ENCODE data around the gene PHIP. TPM values are rescaled to one million over a fixed set of nuclear protein-coding genes. Genes with fewer than 3 reads are reported as not detected.
"Not testable (repeated sequence)": the region's sequence is repeated elsewhere in the genome, so short reads cannot be mapped to it uniquely, and the experiment has no call there.

Gene PHIP
- polyA plus RNA-seq, 3 donors: 3.2 to 10.8 (median 5.1) TPM

DNA sequence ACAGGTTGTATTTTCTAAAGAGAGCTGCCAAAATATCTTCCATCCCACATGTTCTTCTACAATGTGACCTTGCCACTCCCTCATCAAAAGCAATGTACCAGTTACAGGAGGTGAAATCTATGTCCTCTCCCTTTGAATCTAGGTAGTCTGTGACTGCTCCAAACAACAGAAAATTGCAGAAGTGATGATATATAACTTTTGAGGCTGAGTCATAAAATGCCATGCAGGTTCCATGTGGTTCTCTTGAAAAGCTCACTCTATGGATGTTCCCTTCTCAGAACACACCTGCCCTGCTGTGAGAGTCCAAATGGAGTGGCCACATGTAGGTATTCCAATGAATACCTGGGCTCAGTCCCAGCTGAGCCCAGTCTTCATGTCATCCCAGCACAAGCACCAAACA is 16.9 kb upstream of the PHIP start:
- H3K9me3 Mint-ChIP-seq: peaks cover 0 to 6% (median 0%) of the 10 kb centered on the region in 7 donors
- Histone ChIP-seq H3K4me2 (replicated peaks; ENCODE audit: extremely low read depth, low read length, poor library complexity, severe bottlenecking) (no peak overlapping the region), H3K36me3 (replicated peaks in 1 of 2; ENCODE audit: control insufficient read depth in 1 of 2, insufficient read depth in 2 of 2, low read length in 2 of 2) (no peaks in the 10 kb centered on the region), H2AFZ (ENCODE audit: insufficient read depth, low read depth, low read length, poor library complexity, severe bottlenecking) (no peak overlapping the region), H3K4me1 (ENCODE audit: control insufficient read depth in 1 of 2, insufficient read depth in 2 of 2, low read length in 2 of 2) (no peaks in the 10 kb centered on the region), H4K20me1 (ENCODE audit: insufficient read depth, low read length) (no peaks in the 10 kb centered on the region), H3K9ac (ENCODE audit: insufficient read depth, low read length, poor library complexity, severe bottlenecking) (no peak overlapping the region), H3K79me2 (ENCODE audit: insufficient read depth, low read length) (no peaks in the 10 kb centered on the region), H3K27ac (ENCODE audit: low read depth in 1 of 2, low read length in 2 of 2) (no peak overlapping the region), H3K4me3 (replicated peaks in 1 of 3; ENCODE audit: low read depth in 2 of 3, low read length in 3 of 3) (no peak overlapping the region), H3K27me3 (ENCODE audit: control insufficient read depth in 2 of 2, insufficient read depth in 2 of 2, low read length in 2 of 2) (no peaks in the 10 kb centered on the region), H3K9me3 (replicated peaks in 1 of 2; ENCODE audit: control insufficient read depth in 1 of 2, insufficient read depth in 1 of 2, low read length in 2 of 2) (no peaks in the 10 kb centered on the region)
- no peak overlapping the region for H3K4me3 Mint-ChIP-seq
- H3K27me3 Mint-ChIP-seq (ENCODE audit: low read depth in 3 of 3): peaks cover 0 to 1% (median 0%) of the 10 kb centered on the region in 3 donors
- no peaks in the 10 kb centered on the region for H3K36me3 Mint-ChIP-seq
- no peaks in the 10 kb centered on the region for H3K4me1 Mint-ChIP-seq
- no peak for DNase-seq
- intact Hi-C loops (cut with micrococcal nuclease): no loop called here
- no peak overlapping the region for H3K27ac Mint-ChIP-seq
- TF ChIP-seq CTCF (IDR thresholded peaks at IDR 0.05): no peak

DNA sequence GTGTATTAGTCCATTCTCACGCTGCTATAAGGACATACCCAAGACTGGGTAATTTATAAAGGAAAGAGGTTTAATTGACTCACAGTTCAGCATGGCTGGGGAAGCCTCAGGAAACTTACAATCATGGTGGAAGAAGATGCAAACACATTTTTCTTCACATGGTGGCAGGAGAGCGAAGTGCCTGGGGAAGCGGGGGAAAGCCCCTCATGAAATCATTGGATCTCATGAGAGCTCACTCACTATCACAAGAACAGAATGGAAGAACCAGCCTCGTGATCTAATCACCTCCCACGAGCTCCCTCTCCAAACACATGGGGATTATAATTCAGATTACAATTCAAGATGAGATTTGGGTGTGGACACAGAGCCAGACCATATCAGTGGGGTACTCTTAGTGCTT is 13.7 kb upstream of the PHIP start:
- H3K9me3 Mint-ChIP-seq; H3K9me3 ChIP-seq (replicated peaks in 1 of 2; ENCODE audit: control insufficient read depth in 1 of 2, insufficient read depth in 1 of 2, low read length in 2 of 2); H3K79me2 ChIP-seq (ENCODE audit: insufficient read depth, low read length); H3K36me3 ChIP-seq (replicated peaks in 1 of 2; ENCODE audit: control insufficient read depth in 1 of 2, insufficient read depth in 2 of 2, low read length in 2 of 2); H3K4me1 ChIP-seq (ENCODE audit: control insufficient read depth in 1 of 2, insufficient read depth in 2 of 2, low read length in 2 of 2); H3K27me3 Mint-ChIP-seq (ENCODE audit: low read depth in 3 of 3); H3K4me1 Mint-ChIP-seq; H3K4me3 Mint-ChIP-seq; H3K4me3 ChIP-seq (replicated peaks in 1 of 3; ENCODE audit: low read depth in 2 of 3, low read length in 3 of 3); H3K36me3 Mint-ChIP-seq; H3K9ac ChIP-seq (ENCODE audit: insufficient read depth, low read length, poor library complexity, severe bottlenecking); H3K4me2 ChIP-seq (replicated peaks; ENCODE audit: extremely low read depth, low read length, poor library complexity, severe bottlenecking); H3K27ac ChIP-seq (ENCODE audit: low read depth in 1 of 2, low read length in 2 of 2); H3K27me3 ChIP-seq (ENCODE audit: control insufficient read depth in 2 of 2, insufficient read depth in 2 of 2, low read length in 2 of 2); H4K20me1 ChIP-seq (ENCODE audit: insufficient read depth, low read length); intact Hi-C loops (cut with micrococcal nuclease); H3K27ac Mint-ChIP-seq; H2AFZ ChIP-seq (ENCODE audit: insufficient read depth, low read depth, low read length, poor library complexity, severe bottlenecking): not testable (repeated sequence)
- peak in 1 of 3 donors; percentile 4 for DNase-seq
- 100% methylated on average over 1 of the region's 5 CpGs for WGBS (ENCODE audit: insufficient coverage)

All from CD14-positive monocyte (primary cell).